KG1 (cell line): ENCODE results near the gene HMGCR.
"Not testable (repeated sequence)": the region's sequence is repeated elsewhere in the genome, so short reads cannot be mapped to it uniquely, and the experiment has no call there.

Experiments
- DNase-seq: peaks from one replicate; lab custom pipeline; 2025; lab: John Stamatoyannopoulos, UW

Gene HMGCR

DNA sequence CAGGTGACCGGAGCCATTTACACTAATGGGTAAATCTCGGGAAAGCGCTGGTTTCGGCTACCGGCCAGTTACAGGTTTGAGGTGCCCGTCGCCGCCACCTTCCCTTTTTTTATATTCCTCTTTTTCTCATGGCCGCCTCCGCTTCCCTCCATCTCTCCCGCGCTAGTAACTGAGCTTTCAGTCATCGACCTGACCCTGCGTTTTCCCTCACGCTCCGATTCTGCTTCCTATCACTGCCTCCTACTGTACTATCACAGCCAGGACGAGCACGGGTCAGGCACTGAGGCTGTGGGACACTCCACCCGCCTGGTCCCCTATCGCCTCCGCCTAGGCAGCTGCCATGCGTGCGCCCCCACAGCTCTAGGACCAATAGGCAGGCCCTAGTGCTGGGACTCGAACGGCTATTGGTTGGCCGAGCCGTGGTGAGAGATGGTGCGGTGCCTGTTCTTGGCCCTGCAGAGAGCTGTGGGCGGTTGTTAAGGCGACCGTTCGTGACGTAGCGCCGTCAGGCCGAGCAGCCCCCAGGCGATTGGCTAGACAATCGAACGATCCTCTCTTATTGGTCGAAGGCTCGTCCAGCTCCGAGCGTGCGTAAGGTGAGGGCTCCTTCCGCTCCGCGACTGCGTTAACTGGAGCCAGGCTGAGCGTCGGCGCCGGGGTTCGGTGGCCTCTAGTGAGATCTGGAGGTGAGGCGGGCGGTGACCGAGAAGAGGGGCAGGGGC lies at the start of gene HMGCR:
TSS of gene HMGCR (plus strand) at position 606 of the 722 bp plus-strand sequence. CDS start 5,386 bp downstream, outside the sequence.
- DNase-seq: peak; percentile 99

DNA sequence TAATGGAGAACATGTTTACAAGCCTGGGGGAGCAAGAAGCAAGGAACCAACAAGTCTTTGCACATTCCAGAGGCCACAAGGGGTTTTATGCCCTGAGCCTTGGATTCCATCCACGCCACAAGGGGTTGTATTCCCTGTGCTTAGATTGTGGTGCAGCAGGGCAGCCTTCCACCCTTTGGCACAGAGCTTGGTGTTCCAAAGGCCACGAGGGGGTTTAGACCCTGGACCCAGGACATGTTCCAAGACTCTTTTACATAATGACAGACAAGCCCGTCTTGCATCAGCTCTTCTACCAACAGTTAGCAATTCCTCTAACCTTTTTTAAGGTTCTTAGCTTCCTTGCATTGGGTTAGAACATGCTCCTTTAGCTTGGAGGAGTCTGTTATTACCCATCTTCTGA lies 45.2 kb upstream of the HMGCR start:
- DNase-seq: not testable (repeated sequence)

DNA sequence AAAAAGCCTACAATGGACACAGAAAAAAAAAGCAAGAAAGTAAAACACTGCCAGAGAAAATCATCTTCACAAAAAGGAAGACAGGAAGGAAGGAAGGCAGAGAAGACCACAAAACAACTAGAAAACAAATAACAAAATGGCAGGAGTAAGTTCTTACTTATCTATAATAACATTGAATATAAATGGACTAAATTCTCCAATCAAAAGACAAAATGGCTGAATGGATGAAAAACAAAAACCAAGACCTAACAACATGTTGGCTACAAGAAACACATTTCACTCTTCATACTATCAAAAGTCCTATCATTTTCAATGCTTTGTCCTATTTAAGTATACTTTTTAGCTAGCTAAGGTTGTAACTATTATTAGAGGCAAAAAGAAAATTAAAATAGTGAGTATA lies 36.9 kb upstream of the HMGCR start:
- no peak for DNase-seq

DNA sequence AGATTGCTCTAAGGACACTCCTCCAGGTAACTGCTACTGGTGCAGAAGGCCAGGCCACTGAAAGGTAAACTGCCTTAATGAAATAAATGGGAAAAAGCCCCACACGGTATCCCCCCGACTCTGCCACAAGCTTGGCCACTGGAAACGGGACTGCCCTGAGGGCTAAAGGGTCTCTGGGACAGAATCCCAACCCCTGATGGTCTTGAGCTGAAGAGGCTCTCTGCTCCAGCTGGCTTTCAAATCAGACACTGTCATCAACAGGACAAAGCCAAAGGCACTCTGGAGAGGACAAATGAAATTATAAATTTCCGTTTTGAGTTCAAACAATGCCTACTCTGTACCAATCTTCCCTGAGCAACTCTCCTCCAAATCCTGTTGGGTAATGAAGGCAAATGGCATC lies 33.6 kb upstream of the HMGCR start:
- no peak for DNase-seq

DNA sequence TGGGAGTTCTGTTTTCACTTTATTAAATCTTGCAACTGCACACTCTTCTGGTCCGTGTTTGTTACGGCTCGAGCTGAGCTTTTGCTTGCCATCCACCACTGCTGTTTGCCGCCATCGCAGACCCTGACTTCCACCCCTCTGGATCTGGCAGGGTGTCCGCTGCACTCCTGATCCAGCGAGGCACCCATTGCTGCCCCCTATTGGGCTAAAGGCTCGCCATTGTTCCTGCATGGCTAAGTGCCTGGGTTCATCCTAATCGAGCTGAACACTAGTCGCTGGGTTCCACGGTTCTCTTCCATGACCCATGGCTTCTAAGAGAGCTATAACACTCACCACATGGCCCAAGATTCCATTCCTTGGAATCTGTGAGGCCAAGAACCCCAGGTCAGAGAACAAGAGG lies 32.5 kb upstream of the HMGCR start:
- not testable (repeated sequence) for DNase-seq

DNA sequence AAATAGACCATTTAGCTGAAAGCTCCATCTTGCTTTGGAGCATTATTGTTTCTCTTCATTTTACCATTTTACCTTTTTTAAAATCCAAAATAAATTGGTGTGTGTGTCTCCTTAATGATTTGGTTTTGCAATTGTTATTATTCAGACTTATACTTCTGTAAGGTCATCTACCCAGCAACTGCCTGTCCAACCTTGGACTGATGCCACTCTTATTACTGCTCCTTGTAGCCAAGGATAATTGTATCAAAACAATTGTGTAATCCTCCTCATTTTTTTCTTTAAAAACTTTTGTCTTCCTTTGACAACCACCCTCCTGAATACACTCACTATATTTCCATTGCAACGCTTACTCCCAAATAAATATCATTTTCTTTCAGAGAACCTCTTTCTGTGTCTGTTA lies 30.3 kb upstream of the HMGCR start:
- no peak for DNase-seq

DNA sequence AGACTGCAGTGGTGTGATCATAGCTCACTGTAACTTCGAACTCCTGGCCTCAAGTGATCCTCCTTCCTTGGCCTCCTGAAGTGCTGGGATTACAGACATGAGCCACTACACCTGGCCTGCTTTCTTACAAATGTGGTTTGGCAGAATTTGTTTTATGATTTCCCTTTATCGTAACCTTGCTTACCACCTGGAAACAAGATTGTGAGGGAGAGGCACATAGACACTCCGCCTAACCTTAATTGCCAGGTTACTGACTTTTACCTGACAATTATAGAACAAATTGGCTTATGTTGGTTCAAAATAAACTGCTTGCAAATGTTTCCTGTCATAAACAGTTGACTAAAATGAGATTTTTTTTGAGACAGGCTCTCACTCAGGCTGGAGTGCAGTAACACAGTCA lies 26.8 kb upstream of the HMGCR start:
- DNase-seq: no peak

DNA sequence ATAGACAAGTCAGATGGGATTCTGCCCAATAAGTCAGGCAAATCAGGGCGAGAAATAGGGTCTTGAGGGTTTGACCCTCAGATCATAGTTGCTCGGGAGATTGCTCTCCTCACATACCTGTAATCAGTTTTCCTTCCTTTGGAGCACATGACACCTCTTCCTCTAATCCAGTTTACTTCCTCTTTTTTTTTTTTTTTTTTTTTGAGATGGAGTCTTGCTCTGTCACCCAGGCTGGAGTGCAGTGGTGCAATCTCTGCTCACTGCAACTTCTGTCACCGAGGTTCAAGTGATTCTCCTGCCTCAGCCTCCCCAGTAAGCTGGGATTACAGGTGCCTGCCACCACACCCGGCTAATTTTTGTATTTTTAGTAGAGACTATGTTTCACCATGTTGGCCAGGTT lies 17.9 kb upstream of the HMGCR start:
- DNase-seq: not testable (repeated sequence)

DNA sequence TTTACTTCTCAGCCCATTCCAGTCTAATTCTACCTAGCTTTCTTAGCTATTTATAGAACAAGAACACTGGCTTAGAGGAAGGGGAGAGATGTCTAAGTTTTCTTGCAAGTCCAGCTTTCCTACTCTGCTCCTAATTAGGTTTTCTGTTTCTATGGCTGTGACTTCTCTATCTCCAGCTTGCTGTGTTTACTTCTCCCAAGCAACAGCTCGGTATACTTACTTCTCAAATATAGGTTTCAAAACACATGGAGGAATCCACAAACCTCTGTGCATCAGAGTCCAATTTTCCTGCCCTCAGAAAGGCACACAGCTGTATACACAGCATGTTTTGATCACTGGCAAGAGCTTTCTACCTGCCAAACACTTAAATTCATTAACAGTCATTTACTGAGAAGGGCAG lies 17.4 kb upstream of the HMGCR start:
- no peak for DNase-seq

DNA sequence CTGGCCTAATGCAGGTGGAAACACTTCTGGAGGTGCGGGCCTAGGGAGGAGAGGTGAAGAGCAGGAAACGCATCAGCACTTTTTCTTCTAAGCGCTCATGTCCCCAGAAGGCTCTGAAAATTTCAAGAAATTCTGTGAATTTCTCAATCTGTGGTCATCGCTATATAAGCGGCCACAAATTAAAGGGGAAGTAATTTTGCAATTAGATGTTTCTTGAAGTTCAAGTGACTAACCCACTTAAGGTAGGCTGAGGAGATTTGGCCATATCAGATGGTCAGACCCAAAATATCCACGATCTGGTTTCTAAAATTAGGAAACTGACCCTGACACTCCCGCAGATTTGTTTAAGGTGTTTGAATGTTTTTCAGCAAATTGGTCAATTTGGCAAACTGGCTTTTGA lies 16.6 kb upstream of the HMGCR start:
- DNase-seq: peak; percentile 39

DNA sequence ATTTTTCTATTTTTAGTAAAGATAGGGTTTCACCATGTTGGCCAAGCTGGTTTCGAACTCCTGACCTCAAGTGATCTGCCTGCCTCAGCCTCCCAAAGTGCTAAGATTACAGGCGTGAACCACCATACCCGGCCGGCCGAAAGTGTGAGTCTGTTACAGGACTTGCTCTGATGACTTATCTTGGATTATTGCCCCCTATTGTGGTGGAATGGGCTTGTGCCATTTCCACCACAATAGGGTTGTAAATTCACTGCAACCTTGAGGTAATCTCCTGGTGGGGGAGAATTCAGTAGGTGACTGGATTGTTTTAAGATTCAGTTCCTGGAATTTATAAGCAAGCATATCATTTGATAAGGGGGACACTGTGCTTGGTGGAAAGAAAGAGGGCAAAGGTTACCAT lies 15.0 kb upstream of the HMGCR start:
- DNase-seq: no peak

DNA sequence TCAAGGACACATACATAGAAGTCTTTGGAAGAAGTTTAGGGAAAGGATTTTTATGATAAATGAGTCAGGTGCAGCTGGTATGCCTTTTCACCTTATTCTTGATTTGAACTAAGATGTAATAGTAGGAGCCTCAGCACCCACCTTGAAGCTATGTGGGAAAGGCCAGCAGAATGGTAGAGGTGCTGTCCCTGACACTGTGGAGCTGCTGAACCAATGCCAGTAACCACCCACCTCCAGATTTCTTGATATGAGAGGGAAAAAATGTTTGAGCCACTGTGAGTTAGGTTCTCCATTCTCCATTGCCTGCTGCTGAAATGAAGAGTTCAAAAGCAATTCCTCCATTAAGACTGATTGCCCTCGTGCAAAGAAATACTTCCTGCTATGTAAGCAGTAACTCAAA lies 12.2 kb upstream of the HMGCR start:
- no peak for DNase-seq

DNA sequence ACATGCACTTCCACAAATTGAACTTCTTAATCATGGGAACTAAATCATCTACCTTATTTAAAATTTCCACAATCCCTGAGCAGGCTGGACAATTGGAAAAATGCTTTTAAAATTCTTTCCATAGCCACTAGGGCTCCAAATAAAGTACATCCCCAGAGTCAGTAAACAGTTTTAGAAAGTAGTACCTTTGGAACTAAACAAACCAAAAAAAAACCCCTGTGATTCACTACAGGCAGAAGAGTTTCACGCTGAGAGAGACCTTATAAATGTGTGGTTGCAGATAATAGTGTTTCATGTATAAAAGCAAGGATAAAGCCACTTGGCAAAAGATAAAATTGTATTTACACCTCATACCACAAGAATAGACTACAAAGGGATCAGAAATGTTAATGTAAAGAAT lies 11.8 kb upstream of the HMGCR start:
- no peak for DNase-seq

DNA sequence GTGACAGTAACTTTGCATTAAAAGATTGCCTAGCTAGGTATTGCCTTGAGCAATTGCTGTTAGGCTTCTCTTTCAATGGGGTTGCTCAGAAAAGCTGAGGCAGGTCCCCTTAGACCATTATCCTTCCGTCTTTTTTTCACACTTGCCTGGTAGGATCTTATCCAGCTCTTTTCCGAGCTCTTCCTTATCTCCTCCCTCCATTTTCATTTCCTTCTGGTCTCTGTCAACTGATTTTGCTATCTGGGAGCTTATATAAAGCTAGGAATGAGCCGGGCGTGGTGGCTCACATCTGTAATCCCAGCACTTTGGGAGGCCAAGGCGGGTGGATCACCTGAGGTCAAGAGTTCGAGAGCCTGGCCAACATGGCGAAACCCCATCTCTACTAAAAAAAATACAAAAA lies 6.6 kb upstream of the HMGCR start:
- no peak for DNase-seq

DNA sequence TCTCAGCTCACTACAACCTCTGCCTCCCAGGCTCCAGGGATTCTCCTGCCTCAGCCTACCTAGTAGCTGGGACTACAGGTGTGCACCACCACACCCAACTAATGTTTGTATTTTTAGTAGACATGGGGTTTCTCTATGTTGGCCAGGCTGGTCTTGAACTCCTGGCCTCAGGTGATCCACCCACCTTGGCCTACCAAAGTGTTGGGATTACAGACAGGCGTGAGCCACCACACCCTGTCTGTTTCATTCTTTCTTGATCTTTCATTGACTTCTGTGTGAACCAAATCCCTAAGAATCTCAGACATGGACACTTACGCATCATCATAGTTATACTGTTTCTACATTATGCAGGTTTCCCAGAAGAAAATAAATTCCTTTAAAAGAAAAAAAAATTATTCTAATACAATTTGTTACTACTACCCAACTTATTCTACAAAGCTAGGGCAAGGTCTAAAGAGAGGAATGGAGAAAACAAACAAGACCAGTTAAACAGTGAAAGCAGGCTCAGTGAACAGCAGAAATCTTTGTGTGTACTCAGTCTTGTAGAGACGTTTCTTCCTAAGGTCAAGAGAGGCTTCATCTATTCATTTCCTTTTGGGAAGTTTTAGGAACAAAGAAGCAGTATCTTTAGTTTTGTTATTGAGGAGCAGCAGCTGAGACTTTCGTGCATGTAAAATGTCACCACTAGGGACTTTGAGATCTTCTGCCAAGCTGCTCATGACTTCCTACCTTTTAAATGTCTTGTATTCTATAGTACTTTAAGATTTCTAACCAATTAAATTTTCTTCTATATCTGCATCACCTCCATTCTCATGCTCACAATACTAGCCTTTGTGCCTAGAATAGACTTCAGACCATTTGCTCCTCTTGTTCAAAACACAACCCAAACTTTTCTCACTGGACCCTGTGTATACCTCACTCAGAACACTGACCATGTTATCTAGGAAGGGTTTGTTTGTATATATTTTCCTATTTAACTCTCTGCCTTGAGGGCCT lies 5.6 kb upstream of the HMGCR start:
- DNase-seq: no peak

DNA sequence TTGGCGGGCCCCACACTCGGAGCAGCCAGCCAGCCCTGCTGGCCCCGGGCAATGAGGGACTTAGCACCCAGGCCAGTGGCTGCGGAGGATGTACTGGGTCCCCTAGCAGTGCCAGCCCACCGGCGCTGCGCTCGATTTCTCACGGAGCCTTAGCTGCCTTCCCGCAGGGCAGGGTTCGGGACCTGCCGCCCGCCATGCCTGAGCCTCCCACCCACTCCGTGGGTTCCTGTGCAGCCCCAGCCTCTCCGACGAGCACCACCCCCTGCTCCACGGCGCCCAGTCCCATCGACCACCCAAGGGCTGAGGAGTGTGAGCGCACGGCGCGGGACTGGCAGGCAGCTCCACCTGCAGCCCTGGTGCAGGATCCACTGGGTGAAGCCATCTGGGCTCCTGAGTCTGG lies 3.3 kb upstream of the HMGCR start:
- not testable (repeated sequence) for DNase-seq

DNA sequence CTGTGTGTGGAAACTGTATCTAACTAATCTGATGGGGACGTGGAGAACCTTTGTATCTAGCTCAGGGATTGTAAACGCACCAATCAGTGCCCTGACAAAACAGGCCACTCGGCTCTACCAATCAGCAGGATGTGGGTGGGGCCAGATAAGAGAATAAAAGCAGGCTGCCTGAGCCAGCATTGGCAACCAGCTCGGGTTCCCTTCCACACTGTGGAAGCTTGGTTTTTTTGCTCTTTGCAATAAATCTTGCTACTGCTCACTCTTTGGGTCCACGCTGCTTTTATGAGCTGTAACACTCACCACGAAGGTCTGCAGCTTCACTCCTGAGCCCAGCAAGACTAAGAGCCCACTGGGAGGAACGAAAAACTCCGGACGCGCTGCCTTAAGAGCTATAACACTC lies 2.6 kb upstream of the HMGCR start:
- not testable (repeated sequence) for DNase-seq

DNA sequence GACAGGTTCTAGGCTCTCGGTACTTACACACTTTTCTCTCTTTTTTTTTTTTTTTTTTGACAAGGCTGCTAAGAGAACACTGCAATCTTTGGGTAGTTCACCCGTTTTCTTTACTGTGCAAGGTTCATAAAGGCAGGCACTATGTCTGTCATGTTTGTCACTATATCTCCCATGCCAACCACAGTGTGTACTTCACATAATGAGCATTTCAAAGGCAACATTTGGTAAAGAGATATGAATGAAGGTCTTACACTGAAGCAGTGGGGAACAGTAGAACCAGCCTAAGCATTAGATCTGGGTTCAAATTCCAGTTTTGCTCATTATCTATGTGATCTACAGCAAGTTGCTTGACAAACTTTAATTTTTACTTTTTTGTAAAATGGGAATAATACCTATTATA lies 1.5 kb upstream of the HMGCR start:
- no peak for DNase-seq

DNA sequence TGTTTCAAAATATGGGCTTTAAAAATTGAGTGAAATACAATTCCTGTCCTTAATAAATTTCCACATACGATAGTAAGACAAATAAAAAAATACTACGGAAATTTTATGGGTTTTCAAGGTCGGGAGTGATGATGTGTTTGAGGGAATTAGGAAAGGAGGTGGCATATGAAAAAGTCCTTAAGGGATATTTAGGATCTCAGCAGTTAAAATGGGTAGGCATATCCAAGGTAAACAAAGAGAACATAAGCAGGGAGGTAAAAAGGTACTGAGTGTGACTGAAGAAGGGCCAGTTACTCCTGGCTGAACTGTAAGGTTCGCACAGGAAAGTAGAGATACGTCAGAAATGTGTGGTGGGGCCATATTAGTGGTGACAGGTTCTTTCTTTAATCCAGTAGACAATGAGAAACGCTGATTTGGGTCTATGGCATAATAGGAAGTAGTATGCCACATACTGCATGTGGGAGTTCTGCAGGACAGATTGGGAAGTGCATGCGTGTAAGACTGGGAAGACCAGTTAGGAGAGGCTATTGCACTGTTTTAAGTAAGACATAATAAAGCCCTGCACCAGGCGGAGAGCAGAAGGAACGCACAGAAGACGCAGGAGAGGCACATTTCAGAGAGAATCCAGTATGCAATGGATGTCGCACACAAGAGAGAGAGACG lies 937 bp upstream of the HMGCR start:
- no peak for DNase-seq

DNA sequence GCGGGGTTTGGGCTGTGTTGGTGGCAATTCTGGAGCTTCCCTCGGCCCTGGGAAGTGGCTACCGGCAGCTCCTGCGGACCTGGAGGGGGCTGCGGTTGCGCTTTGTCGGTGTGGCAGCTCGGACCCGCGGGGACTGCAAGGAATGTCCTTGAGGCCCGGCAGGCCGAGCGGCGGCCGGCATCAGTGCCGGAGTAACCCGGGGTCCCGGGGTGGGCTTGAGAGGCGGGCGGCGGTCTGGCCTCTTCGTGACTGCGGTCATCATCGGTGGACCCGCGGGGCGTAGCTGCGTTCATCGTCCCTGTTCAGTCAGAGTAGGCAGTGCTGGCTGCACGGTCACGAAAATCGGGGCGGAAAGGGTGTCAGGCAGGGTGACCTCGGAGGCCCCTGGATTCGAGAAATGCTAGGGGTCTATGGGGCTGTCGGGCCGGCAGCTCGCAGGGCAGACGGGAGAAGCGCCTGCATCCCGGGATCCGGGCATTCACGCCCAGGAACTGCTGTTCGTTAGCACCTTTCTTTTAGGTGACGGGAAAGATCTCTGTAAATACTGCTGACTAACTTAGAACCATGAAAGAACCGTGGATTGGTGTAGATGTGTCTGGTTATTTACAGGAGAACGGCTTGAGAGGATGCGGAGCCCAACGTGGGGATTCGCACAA lies 474 bp downstream of the HMGCR start:
- DNase-seq: no peak

DNA sequence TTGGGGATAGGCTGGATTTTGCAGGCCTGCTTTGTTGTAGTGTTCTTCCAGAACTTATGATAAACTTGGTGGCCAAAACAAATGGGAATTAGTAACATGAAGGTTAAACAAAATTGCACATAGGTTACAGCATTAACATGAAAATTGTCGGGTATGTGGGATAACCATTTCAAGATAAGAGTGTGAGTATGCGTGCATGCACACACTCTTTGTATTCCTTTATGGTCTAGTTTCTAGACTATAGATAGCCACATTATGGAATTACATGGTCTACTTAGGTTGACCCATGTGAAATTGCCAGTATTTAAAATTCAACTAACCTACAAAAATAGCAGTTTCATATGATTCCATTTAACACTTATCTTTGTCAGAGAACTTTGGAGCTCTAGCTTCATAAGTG lies 1.4 kb downstream of the HMGCR start:
- DNase-seq: no peak
